SH-SY5Y (cell line): ENCODE results near the gene PRRG2.

Source experiments
- GATA2 ChIP-seq: IDR thresholded peaks from 2 replicates; pipeline ENCODE4 v1.6.1; 2011; ENCODE audit warnings: mild to moderate bottlenecking, low read depth, low read length
- GATA3 ChIP-seq: IDR thresholded peaks from 2 replicates; pipeline ENCODE4 v1.6.1; 2011; ENCODE audit warnings: low read depth, mild to moderate bottlenecking, low read length, moderate library complexity

DNA sequence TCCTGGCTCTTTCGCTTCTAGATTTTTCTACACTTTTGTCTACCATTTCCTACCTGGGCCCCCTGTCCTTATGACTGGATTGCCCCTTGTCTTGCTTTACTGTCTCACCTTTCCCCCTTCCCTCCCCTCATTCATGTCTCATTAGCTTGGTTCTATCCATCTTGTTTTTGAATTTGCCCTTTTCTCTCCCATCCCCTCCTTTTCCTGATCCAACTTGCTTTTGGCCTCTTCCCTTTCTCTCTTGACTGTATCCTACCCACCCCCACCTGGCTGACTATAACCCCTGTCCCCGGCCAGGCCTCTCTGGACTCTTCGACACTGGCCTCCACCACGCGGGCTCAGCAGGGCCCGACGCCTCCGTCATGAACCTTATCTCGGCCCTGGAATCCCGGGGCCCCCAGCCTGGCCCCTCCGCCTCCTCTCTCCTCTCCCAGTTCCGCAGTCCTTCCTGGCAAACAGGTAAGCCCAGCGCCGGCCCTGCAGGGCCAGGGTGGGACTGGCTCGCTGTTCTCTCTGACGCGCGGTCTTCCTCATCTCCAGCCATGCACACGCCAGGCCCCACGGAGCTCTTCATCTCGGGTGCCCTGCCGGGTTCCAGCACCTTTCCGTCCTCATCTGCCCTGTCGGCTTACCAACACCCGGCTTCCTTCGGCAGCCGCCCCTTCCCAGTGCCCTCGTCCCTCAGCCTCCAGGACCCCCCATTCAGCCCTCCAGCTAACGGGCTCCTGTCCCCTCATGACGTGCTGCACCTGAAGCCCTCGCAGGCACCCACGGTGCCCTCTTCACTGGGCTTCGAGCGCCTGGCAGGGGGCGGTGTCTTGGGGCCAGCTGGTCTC lies 13.3 kb downstream of the PRRG2 start:
- no peak for TF ChIP-seq GATA2
- TF ChIP-seq GATA3: no peak
